ENCODE measurements around the gene KCP.

KCP gene

GRCh38 chr7:128862571-128863432 is 47.7 kb downstream of the KCP start, which contains the start of gene ATP6V1F:
Gene ATP6V1F, plus strand, starts transcription at chr7:128862856. Its CDS starts 49 bp downstream, at chr7:128862905.
- peaks cover 29% of the 10 kb centered on the region for H3K4me1 ChIP-seq (ENCODE audit: low read length)
- H3K9me3 ChIP-seq (ENCODE audit: insufficient read depth, low read length): no peaks in the 10 kb centered on the region
- H2AFZ ChIP-seq (ENCODE audit: low read depth, low read length): peak within 1 kb of the TSS; percentile 100
- TF ChIP-seq CTCF (IDR thresholded peaks at IDR 0.05; ENCODE audit: low read depth, low read length) (no peak), EZH2phosphoT487 (IDR thresholded peaks at IDR 0.05; ENCODE audit: low read depth) (no peak)
- H3K79me2 ChIP-seq (ENCODE audit: low read length): peaks cover 30% of the 10 kb centered on the region
- peak within 1 kb of the TSS; percentile 99 for H3K4me2 ChIP-seq (ENCODE audit: low read length)
- H3K4me3 ChIP-seq (ENCODE audit: low read length): peak within 1 kb of the TSS; percentile 93
- peaks cover 6% of the 10 kb centered on the region; the same call in 1 of the 2 replicates for H4K20me1 ChIP-seq (ENCODE audit: insufficient read depth, low read length)
- no peaks in the 10 kb centered on the region for H3K27me3 ChIP-seq (ENCODE audit: low read depth, low read length)
- H3K36me3 ChIP-seq (replicated peaks; ENCODE audit: low read depth, low read length): peaks cover 22% of the 10 kb centered on the region
- H3K9ac ChIP-seq (ENCODE audit: low read length): peak within 1 kb of the TSS; percentile 89
- H3K27ac ChIP-seq (ENCODE audit: low read length): peak within 1 kb of the TSS; percentile 54

DNA sequence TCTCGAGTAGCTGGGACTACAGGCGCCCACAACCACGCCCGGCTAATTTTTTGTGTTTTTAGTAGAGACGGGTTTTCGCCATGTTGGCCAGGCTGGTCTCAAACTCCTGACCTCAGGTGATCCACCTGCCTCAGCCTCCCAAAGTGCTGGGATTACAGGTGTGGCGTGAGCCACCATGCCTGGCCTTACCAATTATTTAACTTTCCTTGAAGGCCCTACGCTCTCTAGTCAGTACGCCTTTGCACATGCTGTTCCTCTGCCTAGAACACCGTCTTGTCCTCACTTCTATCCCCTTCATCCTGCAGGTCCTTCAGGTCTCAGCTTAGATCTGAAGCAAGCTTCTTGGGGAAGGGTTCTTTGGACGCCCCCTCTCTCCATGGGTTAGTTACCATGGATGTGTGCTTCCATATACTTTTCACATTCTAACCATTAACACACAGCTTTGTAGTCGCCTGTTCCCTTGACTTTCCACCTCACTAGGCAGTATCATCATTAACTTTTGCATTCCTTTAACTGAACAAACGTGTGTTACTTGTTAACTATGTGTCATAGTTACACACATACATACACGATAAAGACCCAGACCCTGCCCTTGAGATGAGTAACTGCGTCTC is 48.4 kb downstream of the KCP start:
- Histone ChIP-seq H3K4me1 (ENCODE audit: low read length) (peaks cover 29% of the 10 kb centered on the region), H4K20me1 (ENCODE audit: insufficient read depth, low read length) (peaks cover 4% of the 10 kb centered on the region; the same call in 1 of the 2 replicates), H2AFZ (ENCODE audit: low read depth, low read length) (peak overlapping the region; percentile 100), H3K9ac (ENCODE audit: low read length) (peak overlapping the region; percentile 84), H3K27ac (ENCODE audit: low read length) (peak overlapping the region; percentile 19; the same call in 1 of the 2 replicates), H3K36me3 (replicated peaks; ENCODE audit: low read depth, low read length) (peaks cover 20% of the 10 kb centered on the region), H3K4me2 (ENCODE audit: low read length) (peak overlapping the region; percentile 99), H3K79me2 (ENCODE audit: low read length) (peaks cover 30% of the 10 kb centered on the region), H3K4me3 (ENCODE audit: low read length) (peak overlapping the region; percentile 93), H3K9me3 (ENCODE audit: insufficient read depth, low read length) (no peaks in the 10 kb centered on the region), H3K27me3 (ENCODE audit: low read depth, low read length) (no peaks in the 10 kb centered on the region)
- TF ChIP-seq CTCF (IDR thresholded peaks at IDR 0.05; ENCODE audit: low read depth, low read length) (no peak), EZH2phosphoT487 (IDR thresholded peaks at IDR 0.05; ENCODE audit: low read depth) (no peak)

DNA sequence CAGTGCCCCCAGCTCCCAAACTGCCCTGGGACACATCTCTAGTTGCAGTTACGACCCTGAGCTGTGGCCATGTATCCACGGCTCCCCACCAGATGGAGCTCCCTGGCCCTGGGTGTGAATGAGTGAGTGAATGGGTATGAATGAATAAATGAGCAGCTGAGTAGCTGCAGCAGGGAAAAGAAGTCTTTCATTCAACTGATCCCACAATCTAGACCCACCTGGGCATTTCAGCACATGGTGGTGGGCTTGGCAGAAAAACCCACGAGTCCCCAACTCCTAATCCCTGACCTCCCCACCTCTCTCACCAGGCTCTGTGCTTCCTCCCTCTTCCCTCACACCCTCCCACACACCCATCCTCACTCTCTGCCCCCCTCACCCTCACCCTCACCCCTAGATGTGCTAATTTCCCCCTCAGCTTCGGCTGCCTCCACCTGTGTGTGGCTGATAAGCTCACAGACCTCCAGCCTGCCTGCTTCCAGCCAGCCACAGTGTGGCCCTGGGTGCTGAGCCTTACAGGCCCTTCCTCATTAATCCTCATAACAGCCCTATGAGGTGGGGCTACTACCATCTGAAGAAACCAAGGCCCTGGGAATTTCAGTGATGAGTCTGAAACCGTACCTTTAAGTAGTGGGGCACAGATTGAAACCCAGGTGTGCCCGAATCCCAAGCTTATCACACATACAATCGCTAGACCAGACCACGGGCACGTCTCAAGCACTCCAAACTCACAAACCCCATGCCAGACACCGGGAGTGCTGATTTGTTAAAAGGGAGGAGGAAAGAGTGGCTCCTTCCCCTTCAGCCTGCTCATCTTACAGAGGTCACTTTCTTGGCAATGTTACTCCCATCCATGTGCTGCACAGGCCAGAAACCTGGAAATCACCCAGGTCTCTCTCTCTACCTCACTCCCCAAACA is 50.1 kb downstream of the KCP start:
- Histone ChIP-seq H3K27ac (ENCODE audit: low read length) (no peak overlapping the region), H3K4me3 (ENCODE audit: low read length) (no peak overlapping the region), H3K79me2 (ENCODE audit: low read length) (peaks cover 28% of the 10 kb centered on the region), H3K9me3 (ENCODE audit: insufficient read depth, low read length) (no peaks in the 10 kb centered on the region), H3K36me3 (replicated peaks; ENCODE audit: low read depth, low read length) (peaks cover 6% of the 10 kb centered on the region), H3K9ac (ENCODE audit: low read length) (no peak overlapping the region), H2AFZ (ENCODE audit: low read depth, low read length) (peak overlapping the region; percentile 61; the same call in 1 of the 2 replicates), H3K27me3 (ENCODE audit: low read depth, low read length) (no peaks in the 10 kb centered on the region), H3K4me1 (ENCODE audit: low read length) (peaks cover 29% of the 10 kb centered on the region), H3K4me2 (ENCODE audit: low read length) (peak overlapping the region; percentile 25; the same call in 1 of the 2 replicates), H4K20me1 (ENCODE audit: insufficient read depth, low read length) (no peaks in the 10 kb centered on the region)
- TF ChIP-seq CTCF (IDR thresholded peaks at IDR 0.05; ENCODE audit: low read depth, low read length) (peak; percentile 49), EZH2phosphoT487 (IDR thresholded peaks at IDR 0.05; ENCODE audit: low read depth) (no peak)

All from OCI-LY3 (cell line).